Measurements from ENCODE around the gene SLC25A11.

- TF ChIP-seq EZH2 (IDR thresholded peaks at IDR 0.05; ENCODE audit: borderline replicate concordance, low read depth, low read length, severe bottlenecking) (no peak), CTCF (IDR thresholded peaks at IDR 0.05; ENCODE audit: extremely low read depth in 1 of 2, insufficient read depth in 1 of 2, low read depth in 1 of 2, low read length in 2 of 2) (no peak), POLR2AphosphoS5 (IDR thresholded peaks at IDR 0.05; ENCODE audit: insufficient read depth, low read depth, low read length) (no peak), MYC (IDR thresholded peaks at IDR 0.05; ENCODE audit: low read depth, low read length) (no peak), POLR2A (IDR thresholded peaks at IDR 0.05; ENCODE audit: low read depth, low read length) (no peak), JUN (IDR thresholded peaks at IDR 0.05; ENCODE audit: borderline replicate concordance, insufficient read depth, insufficient read length, low read depth) (no peak), MAX (IDR thresholded peaks at IDR 0.05; ENCODE audit: insufficient read depth, insufficient read length) (no peak), GATA2 (IDR thresholded peaks at IDR 0.05; ENCODE audit: insufficient read depth, insufficient read length, low read depth, low read length) (no peak)
These were observed 7.1 kb downstream of the SLC25A11 start for GRCh38 chr17:4932756-4933155.
